NCI-H1092 (cell line): ENCODE results near the gene GPN2.

Source experiments
- DNase-seq: peaks from one replicate; lab custom pipeline; 2025; lab: John Stamatoyannopoulos, UW

The GPN2 gene

DNA sequence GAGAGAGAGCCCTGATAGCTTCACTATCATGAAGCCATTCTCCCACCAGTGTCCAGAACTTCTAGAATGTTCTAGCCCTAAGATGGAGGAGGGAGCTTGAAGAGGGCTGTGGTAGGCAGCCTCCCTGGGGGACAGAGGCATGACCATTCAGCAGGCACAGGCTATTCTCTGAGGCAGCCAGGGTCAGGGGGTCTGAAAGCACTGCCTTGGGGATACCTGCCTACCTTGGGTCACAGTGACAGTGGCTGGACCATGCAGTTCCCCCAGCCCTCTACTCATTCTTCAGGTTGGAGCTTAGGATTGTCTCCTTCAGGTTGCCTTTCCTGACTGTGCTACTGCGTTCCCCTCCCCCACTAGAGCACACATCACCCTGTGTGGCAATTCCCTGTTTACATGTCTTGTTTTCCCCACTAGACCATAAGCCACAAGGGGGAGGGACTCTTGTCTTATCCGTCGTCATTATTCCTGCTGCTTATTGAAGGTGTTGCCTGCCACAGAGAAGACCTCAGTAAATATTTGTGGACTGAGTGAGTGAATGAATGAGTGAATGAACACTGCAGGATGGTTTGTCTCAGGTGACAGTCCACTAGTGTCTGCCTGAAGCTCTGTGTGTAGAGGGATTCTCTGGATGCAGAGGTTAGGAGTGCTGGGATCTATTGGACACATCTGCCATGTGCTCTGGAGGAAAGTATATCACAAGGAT is 58.4 kb downstream of the GPN2 start:
- no peak for DNase-seq

DNA sequence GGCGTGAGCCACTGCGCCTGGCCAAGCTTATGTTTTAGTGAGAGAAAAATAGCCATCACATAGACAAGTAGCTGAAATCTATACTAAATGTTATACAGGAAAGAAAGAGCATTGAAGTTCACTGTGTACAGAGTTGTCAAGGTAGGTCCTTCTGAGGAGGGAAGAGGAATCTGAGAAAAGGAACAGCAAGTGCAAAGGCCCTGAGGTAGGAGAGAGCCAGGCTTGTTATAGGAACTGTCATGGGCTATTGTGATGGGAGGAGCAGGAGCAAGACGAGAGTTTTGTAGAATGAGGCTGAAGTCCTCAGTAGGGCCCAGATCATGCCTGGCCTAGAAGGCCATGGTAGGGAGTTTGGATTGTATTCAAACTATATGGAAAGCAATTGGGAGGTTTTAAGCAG is 59.0 kb downstream of the GPN2 start:
- no peak for DNase-seq

DNA sequence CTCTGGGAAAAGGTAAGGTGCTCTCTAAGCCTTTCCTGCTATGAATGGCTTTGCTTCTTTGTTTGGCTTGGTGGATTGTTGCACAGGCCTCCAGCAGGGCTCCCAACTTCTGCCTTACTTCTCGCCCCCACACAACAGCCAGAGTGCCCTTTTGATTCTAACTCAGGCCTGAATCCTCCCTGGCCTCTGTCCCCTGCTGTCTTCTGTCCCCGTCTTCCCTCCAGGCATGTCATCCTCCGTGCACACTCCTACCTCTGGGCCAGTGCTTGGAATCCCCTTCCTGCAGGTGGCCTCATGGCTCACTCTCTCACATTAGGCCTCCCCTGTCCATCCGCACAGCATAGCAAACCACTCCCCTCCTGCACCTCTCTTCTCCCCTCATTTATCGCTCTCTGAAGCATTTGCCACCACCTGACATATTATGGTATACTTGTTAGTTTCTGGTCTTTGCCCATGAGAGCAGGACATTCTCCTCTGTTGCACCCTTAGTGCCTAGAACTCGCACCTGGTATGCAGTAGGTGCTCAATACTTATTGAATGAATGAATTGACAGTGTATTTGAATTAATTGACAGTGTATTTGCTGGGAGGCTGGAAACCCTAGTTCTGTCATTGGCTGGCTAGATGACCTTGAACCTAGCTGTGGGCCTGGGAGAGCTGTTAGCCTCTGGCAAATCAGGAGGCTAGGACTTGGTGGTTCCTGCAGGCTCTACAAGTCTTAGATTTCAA is 60.7 kb downstream of the GPN2 start:
- DNase-seq: no peak

- DNase-seq: no peak
Measured at GRCh38 chr1:26828411-26828991, 61.6 kb downstream of the GPN2 start.

GRCh38 chr1:26827663-26828062 is 62.4 kb downstream of the GPN2 start:
- DNase-seq: no peak

- no peak for DNase-seq
Measured at GRCh38 chr1:26827106-26827604, 62.9 kb downstream of the GPN2 start.

GRCh38 chr1:26826261-26827105 is 63.6 kb downstream of the GPN2 start, which contains the start of gene ZDHHC18:
Gene ZDHHC18 (plus strand): TSS chr1:26826688. CDS start chr1:26826805, 117 bp downstream.
- peak; percentile 64 for DNase-seq
